Fibroblast of skin of scalp (primary cell): Measurements from ENCODE around the gene ZNF32.
"Not testable (repeated sequence)": the region's sequence is repeated elsewhere in the genome, so short reads cannot be mapped to it uniquely, and the experiment has no call there.

Source experiments
- DNase-seq: peaks from one replicate; pipeline ENCODE4 v3.0.0-alpha.2; 2013

Gene ZNF32

DNA sequence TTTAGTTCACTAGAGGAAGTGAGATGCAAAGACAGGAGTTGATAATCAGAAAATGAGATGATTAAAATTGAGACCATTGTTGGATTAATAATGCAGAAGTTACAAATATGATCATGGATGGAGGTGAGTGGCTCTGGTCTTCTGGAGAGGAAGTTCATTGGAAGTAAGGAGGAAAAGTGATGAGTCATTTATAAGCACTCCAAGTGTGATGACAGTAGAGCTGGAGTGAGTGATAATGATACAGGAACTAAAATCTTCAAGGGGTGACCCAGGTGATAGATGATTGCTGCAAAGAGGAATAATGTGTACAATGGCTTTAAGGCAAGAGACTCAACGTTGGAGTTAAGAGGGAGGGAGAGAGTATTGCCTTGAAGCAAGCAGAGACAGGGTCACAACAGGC lies 20.7 kb downstream of the ZNF32 start:
- DNase-seq = no peak

DNA sequence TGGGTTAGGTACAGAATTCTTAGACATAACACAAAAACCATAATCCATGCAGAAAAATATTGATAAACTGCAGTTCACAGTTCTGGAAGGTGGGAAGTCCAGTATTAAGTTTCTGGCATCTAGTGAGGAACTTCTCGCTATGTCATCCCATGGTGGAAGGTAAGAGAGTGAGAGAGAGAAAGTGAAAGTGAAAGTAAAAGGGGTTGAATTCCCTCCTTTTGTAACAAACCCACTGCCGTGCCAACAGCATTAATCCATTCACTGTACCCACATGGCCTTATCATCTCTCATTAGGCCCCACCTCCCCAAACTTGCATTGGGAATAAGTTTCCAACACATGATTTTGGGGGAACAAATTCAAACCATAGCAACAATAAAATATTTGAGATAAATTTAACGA lies 25.3 kb downstream of the ZNF32 start:
- peak; percentile 16 for DNase-seq

DNA sequence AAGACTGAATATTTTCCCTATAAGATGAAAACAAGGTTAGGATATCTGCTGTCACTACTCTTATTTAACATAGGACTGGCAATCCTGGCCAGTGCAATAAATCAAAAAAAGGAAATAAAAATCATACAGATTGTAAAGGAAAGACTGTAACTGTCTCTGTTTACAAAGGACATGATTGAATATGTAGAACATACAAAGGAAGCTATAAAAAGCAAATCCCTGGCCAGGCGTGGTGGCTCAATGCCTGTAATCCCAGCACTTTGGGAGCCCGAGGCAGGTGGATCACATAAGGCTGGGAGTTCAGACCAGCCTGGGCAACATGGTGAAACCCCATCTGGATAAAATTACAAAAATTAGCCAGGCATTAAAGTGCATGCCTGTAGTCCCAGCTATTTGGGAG lies 26.6 kb downstream of the ZNF32 start:
- no peak for DNase-seq

DNA sequence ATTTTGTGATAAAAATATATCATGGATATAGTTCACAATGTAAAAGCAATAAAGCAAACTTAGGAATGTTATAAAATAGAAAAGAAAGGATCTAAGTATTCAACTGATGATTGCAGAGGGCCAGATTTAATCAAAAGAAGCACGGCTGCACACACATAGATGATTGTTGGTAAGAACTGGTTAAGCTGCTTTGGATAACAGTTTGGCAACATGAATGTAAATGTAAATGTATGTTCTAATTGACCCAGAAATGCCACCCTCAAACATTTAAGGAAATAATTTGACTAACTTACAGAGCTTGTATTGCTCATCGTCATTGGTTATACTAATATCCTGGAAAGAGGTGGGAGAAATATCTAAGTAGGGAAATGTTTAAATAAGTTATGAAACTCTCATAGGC lies 29.3 kb downstream of the ZNF32 start:
- DNase-seq = no peak

DNA sequence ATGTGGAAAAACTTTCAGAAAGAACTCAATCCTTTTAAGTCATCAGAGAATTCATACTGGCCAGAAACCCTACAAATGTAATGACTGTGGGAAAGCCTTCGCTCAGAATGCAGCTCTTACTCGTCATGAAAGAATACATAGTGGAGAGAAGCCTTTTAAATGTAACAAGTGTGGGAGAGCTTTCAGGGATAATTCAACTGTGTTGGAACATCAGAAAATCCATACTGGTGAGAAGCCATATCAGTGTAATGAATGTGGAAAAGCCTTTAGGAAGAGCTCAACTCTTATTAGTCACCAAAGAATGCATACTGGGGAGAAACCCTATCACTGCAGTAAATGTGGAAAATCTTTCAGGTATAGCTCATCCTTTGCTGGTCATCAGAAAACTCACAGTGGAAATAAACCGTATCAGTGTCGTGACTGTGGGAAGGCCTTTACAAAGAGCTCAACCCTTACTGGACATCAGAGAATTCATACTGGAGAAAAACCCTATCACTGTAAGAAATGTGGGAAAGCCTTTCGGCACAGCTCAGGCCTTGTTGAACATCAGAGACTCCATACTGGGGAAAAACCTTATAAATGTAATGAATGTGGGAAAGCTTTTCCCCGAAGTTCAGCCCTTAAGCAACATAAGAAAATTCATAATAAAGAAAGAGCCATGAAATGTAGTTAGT lies 31.8 kb downstream of the ZNF32 start:
- DNase-seq = no peak

DNA sequence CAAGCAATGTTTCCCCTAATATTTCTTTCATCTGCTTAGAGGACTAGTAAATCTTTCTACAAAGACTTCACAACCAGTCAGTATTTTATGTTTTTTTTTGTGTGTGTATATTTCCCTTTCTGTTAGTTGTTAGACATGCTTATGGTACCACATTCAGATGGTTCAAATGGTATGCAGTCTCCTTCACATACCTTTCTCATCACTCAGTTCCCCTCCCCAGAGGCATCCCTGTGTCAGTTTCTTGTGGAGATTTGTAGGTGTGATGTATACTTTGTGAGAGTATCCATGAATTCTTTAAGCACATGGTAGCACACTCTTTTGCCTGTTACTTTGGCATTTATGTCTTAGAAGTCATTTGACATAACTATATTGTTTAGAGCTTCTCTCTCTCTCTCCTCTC lies 38.0 kb downstream of the ZNF32 start:
- peak; percentile 55 for DNase-seq

DNA sequence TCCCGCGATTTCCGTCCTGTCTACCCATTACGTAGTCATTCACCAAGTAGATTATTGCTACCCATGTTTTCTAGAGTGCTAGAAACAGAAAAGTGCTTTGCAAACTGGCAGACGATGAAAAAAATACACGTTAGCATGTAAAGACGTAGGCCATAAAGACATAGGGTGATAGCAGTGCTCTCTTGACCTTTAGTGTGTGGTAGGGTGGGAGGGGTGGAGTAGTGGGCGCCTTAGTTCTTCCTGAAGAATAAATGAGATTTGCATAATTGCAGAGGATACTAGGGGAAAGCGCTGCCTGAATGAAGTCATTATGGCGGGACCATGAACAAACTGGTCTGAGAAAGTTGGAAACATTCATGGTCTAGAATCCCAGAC lies 41.5 kb downstream of the ZNF32 start:
- no peak for DNase-seq

DNA sequence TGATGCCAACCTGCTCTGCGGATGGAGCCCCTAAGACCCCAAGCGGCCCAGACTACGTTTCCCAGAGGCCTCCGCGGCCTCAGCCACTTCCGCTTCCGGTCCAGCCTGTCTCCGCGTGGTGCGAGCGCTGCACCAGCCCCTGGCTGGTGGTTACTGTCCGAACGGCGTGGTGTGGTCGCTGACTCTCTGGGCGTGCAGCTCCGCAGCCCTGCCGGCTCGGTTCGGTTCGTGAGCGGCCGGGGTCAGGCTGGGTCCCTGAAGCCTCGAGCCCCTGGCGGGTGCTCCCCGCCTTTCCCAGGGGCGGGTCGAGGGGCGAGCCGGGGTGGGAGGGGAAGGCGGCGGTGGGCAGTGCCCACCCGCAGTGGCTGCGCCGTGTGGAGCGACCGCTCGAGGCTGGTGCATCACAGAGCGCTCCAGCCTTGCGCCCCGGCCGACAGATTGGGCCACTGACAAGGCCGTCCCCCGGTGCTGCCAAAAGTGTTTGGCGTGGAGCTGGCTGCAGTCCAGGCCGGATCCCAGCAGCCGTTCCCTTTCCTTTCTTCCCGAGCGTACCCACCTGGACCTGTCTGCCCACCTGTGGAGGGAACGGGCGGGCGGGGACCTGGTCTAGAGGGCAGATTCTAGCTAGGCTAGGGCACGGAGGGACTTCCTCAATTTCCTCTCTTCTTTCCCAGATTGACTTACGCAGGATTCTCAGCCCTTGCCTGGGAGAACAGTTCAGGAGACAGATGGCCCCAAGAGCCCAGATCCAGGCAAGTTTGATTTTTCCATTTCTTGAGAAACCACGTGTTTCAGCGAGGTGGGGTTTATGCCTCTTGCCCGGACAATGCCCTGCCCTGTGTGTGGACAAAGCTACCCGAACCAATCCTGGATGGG lies 42.1 kb downstream of the ZNF32 start, which contains the start of gene ZNF485:
Gene ZNF485 (plus strand): TSS at position 116 of the 876 bp plus-strand sequence. CDS start 613 bp downstream, at position 729.
- peak; percentile 68 for DNase-seq

DNA sequence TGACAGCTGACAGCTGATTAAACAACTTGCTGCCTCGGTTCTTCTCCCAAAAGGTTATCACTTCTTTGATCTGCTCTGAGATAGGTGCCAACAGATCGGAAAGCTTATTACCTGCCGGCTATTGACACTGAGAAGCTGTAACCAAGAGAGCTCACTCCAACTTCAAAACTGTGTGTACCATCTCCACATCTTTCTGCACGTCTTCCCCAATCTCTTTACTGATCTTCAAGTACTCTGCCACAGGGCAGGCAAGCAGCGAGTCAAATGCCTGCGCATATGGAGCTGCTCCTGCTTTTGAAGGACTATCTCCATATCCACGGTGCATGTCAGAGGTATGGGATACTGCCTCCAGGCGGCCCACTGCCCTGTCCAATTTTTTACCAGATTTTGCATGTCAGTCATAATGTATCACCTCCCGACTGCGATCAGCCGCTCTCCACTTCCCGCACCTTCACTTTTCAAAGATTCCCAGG lies 42.8 kb downstream of the ZNF32 start:
- no peak for DNase-seq

DNA sequence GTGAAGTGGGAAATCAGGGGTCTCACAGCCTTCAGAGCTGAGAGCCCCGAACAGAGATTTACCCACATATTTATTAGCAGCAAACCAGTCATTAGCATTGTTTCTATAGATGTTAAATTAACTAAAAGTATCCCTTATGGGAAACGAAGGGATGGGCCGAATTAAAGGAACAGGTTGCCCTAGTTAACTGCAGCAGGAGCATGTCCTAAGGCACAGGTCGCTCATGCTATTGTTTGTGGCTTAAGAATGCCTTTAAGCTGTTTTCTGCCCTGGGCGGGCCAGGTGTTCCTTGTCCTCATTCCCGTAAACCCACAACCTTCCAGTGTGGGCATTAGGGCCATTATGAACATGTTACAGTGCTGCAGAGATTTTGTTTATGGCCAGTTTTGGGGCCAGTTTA lies 47.1 kb downstream of the ZNF32 start:
- not testable (repeated sequence) for DNase-seq

DNA sequence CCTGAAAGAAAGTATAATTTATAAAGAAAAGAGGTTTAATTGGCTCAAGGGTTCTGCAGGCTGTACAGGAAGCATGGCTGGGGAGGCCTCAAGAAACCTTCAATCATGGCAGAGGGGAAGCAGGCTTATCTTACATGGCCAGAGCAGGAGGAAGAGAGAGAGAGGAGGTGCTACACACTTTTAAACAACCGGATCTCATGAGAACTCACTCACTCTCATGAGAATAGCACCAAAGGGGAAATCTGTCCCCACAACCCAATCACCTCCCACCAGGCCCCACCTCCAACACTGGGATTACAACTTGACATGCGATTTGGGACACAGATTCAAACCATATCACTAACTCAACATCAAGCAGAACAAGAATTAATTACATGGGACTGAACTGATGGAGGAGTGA lies 49.3 kb downstream of the ZNF32 start:
- DNase-seq = no peak

DNA sequence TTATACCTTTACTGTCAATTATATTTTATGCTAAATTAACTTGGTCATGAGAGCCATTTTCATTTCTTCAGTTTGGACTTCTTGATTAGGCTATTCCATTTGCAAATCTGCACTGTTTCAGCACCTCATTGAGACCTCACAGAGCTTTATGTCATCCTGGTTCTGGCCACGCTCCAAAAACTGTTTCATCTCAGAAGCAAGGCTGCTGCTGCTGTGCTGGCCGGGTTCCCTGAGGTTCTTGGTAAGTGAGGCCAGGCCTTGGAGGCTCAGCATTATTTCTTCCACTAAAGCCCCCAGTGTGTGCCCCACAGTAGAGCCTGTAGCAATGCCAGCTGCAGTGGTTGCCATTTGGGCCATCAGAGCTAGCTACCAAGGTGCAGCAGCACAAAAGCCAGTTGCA lies 50.2 kb downstream of the ZNF32 start:
- DNase-seq = peak; percentile 30

DNA sequence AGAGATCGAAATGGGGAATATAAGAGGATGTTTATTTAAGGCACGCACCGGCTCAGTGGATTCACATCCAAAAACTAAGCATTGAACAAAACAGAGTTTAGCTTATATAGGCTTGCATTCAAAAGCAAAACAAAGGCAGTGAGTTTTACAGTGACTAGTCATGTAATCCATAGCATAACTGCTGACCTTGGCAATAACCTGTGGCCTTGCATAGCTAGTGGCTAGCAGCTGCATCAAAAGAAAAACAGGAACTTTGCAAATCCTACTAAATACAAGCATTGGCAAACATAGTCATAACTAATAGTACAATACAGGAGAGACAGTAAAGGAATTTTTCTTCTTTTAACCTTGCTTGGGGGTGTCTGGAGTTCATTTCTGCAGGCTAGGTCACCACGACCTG lies 52.1 kb downstream of the ZNF32 start:
- DNase-seq = no peak

DNA sequence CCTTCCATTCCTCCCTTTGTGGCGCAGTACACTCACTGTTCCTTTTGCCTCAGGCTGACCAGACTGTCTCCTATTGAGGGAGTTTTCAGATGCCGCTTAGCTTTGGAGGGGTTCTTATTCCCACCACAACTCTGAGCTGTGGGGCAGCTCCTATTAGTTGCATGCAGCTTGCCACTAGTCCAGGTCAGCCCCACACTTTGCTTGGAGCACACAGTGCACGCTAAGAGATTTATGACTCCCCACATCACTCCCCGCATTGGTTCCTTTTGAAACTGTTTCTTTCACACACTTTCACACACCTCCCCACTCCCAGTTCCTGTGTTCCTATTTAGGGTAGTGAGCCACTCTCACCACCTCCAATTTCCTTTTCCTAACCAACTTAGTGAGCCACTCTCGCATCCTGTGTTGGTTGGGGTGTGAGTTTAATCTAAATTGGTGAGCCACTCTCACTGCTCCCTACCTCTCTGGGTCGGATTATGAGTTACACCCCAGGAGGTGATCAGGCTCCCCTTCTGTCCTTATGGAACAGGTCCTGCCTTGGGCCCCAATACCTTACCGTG lies 52.9 kb downstream of the ZNF32 start:
- DNase-seq = no peak

DNA sequence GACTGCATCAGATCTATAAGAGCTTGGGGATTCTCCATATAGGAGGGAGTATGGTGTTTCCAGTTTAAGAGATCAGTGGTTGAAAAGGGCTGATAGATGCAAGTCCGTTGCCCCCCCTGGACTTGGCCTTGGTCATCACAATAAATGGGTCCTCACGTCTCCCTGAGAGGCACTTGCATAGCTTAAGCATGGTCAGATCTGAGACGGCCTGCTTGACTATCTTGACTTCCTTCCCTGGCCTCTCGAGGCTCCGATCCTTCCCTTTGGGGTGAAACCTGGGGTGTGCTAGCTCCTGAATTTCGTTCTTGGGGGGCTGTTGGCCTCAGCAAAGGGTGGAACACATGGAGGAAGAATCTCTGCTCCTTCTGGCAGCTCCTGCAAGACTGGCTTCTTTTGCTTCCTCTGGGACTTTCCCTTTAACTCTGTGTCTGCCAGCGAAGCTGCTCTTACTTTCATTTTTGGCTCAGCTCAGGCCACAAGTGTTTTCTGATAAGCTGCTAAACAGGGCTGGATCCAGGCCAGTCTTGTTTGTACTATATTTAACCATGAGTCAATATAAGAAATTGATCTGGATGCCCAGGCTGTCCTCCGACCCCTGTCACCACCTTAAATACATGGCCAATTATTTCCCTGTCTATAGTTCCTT lies 53.6 kb downstream of the ZNF32 start:
- DNase-seq = peak; percentile 42
